Measurements from ENCODE around the gene NIPAL4. TPM values are rescaled to one million over a fixed set of nuclear protein-coding genes. Genes with fewer than 3 reads are reported as not detected.

Gene NIPAL4
- total RNA-seq, 1 experiment from 2014 or later: 0.86 TPM

DNA sequence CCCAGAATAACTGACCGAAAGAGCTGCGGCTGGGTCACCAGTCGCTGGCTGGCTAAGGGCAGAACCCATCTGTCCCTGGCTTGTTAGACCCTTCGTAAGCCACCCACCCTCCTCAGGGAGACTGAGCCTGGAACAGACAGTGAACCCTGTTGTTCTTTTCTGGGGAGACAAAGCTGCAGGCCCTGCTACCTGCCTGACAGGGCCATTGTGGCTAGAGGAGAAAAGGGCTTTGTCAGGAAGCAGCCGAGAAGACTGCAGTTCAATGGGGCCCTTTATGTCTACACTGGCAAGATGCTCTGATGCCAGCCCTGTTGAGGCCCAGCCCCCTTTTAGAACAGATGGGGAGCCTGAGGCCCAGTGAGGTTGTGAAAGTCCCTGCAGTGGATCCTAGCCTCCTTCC is 3.7 kb upstream of the NIPAL4 start:
- DNase-seq: no peak
- POLR2A ChIA-PET: no interaction called here
- CTCF ChIA-PET: no interaction called here

DNA sequence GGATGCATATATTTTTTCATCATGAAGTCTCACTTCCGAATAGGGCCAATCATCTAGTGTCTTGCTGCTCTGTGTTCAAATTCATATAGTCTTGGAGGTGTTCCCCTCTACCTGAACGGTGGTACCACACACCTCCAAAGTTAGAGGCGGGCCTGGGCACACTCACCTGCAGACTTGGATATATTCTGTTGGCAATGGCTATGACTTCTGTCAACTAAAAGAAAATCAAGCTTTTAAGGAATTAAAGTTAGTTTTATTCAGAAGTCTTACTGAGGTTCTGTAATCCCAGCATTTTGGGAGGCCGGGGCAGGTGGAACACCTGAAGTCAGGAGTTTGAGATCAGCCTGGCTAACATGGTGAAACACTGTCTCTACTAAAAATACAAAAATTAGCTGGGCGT is 2.6 kb upstream of the NIPAL4 start:
- no peaks in the 10 kb centered on the region for H3K27me3 ChIP-seq (replicated peaks; ENCODE audit: control insufficient read depth, insufficient read depth, low read length)
- Mint-ChIP-seq H3K27ac (ENCODE audit: unreplicated experiment) (no peak overlapping the region), H3K36me3 (ENCODE audit: insufficient read depth, unreplicated experiment) (no peaks in the 10 kb centered on the region), H3K27me3 (ENCODE audit: insufficient read depth, unreplicated experiment) (peaks cover 3% of the 10 kb centered on the region), H3K9me3 (ENCODE audit: unreplicated experiment) (no peaks in the 10 kb centered on the region), H3K4me1 (ENCODE audit: low read depth, unreplicated experiment) (no peaks in the 10 kb centered on the region), H3K4me3 (ENCODE audit: unreplicated experiment) (no peak overlapping the region)
- BruUV-seq (replicated peaks): no TSS peak
- no peaks in the 10 kb centered on the region for H3K9me3 ChIP-seq
- H3K4me3 ChIP-seq (ENCODE audit: low read depth, low read length): no peak overlapping the region
- no peak for DNase-seq
- CTCF ChIA-PET: interaction anchor here (0.6 kb wide), 1 partner anchor 10 kb away, joined by 7 read pairs; no protein-coding TSS in a partner anchor
- TF ChIP-seq, protein P1, sequence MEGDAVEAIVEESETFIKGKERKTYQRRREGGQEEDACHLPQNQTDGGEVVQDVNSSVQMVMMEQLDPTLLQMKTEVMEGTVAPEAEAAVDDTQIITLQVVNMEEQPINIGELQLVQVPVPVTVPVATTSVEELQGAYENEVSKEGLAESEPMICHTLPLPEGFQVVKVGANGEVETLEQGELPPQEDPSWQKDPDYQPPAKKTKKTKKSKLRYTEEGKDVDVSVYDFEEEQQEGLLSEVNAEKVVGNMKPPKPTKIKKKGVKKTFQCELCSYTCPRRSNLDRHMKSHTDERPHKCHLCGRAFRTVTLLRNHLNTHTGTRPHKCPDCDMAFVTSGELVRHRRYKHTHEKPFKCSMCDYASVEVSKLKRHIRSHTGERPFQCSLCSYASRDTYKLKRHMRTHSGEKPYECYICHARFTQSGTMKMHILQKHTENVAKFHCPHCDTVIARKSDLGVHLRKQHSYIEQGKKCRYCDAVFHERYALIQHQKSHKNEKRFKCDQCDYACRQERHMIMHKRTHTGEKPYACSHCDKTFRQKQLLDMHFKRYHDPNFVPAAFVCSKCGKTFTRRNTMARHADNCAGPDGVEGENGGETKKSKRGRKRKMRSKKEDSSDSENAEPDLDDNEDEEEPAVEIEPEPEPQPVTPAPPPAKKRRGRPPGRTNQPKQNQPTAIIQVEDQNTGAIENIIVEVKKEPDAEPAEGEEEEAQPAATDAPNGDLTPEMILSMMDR (IDR thresholded peaks at IDR 0.05; ENCODE audit: insufficient read depth in 1 of 2, low read depth in 1 of 2, low read length in 1 of 2, severe bottlenecking in 1 of 2, unreplicated experiment in 1 of 2): no peak
- POLR2A ChIA-PET: no interaction called here
- no peaks in the 10 kb centered on the region for H3K36me3 ChIP-seq (ENCODE audit: control insufficient read depth, insufficient read depth, low read length)
- H3K4me1 ChIP-seq: no peaks in the 10 kb centered on the region; the same call in 1 of the 2 replicates
- intact Hi-C loops (cut with micrococcal nuclease; ENCODE audit: unreplicated experiment): no loop called here

More for the DNA sequence above, 3.7 kb upstream of the NIPAL4 start:
- H3K4me3 ChIP-seq (ENCODE audit: low read depth, low read length): no peak overlapping the region
- H3K27me3 ChIP-seq (replicated peaks; ENCODE audit: control insufficient read depth, insufficient read depth, low read length): no peaks in the 10 kb centered on the region
- BruUV-seq (replicated peaks): no TSS peak
- Mint-ChIP-seq H3K27ac (ENCODE audit: unreplicated experiment) (no peak overlapping the region), H3K4me3 (ENCODE audit: unreplicated experiment) (no peak overlapping the region), H3K4me1 (ENCODE audit: low read depth, unreplicated experiment) (no peaks in the 10 kb centered on the region), H3K9me3 (ENCODE audit: unreplicated experiment) (no peaks in the 10 kb centered on the region), H3K27me3 (ENCODE audit: insufficient read depth, unreplicated experiment) (peaks cover 3% of the 10 kb centered on the region), H3K36me3 (ENCODE audit: insufficient read depth, unreplicated experiment) (no peaks in the 10 kb centered on the region)
- intact Hi-C loops (cut with micrococcal nuclease; ENCODE audit: unreplicated experiment): no loop called here
- no peaks in the 10 kb centered on the region for H3K36me3 ChIP-seq (ENCODE audit: control insufficient read depth, insufficient read depth, low read length)
- no peaks in the 10 kb centered on the region for H3K9me3 ChIP-seq
- no peaks in the 10 kb centered on the region; the same call in 1 of the 2 replicates for H3K4me1 ChIP-seq
- TF ChIP-seq, protein P1 (IDR thresholded peaks at IDR 0.05; ENCODE audit: insufficient read depth in 1 of 2, low read depth in 1 of 2, low read length in 1 of 2, severe bottlenecking in 1 of 2, unreplicated experiment in 1 of 2): no peak

DNA sequence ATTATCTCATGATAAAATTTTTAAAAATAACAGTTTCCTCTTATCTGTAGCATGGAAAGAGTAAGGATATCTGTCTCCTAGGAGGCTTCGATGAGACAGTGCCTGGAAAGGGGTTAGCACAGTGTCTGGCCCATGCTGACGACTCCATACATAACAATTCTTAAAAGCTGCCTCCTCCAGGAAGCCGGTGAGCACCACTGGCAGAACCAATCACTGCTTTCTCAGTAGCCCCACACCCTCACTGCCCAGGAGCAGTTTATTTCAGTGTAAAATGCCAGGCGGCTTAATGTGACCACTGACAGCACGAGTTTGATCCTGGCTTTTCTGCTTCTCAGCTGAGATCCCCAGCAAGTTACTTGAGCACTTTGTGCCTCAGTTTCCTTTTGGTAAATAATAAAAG is 1.2 kb upstream of the NIPAL4 start:
- no peak for DNase-seq
- intact Hi-C loops (cut with micrococcal nuclease; ENCODE audit: unreplicated experiment): no loop called here
- TF ChIP-seq, protein P1 (IDR thresholded peaks at IDR 0.05; ENCODE audit: insufficient read depth in 1 of 2, low read depth in 1 of 2, low read length in 1 of 2, severe bottlenecking in 1 of 2, unreplicated experiment in 1 of 2): no peak
- POLR2A ChIA-PET: no interaction called here
- H3K9me3 Mint-ChIP-seq (ENCODE audit: unreplicated experiment): no peaks in the 10 kb centered on the region
- no peaks in the 10 kb centered on the region for H3K27me3 ChIP-seq (replicated peaks; ENCODE audit: control insufficient read depth, insufficient read depth, low read length)
- H3K9me3 ChIP-seq: no peaks in the 10 kb centered on the region
- H3K36me3 Mint-ChIP-seq (ENCODE audit: insufficient read depth, unreplicated experiment): no peaks in the 10 kb centered on the region
- H3K27me3 Mint-ChIP-seq (ENCODE audit: insufficient read depth, unreplicated experiment): peaks cover 3% of the 10 kb centered on the region
- CTCF ChIA-PET: interaction anchor here (0.8 to 1.9 kb wide), 2 partner anchors 13 to 27 kb away, joined by 3 to 10 read pairs; no protein-coding TSS in a partner anchor
- BruUV-seq (replicated peaks): no TSS peak
- H3K4me3 ChIP-seq (ENCODE audit: low read depth, low read length): no peak overlapping the region
- no peak overlapping the region for H3K27ac Mint-ChIP-seq (ENCODE audit: unreplicated experiment)
- no peaks in the 10 kb centered on the region; the same call in 1 of the 2 replicates for H3K4me1 ChIP-seq
- no peaks in the 10 kb centered on the region for H3K36me3 ChIP-seq (ENCODE audit: control insufficient read depth, insufficient read depth, low read length)
- H3K4me1 Mint-ChIP-seq (ENCODE audit: low read depth, unreplicated experiment): peaks cover 3% of the 10 kb centered on the region
- no peak overlapping the region for H3K4me3 Mint-ChIP-seq (ENCODE audit: unreplicated experiment)
